ENCODE results near the gene PLBD1. TPM values are rescaled to one million over a fixed set of nuclear protein-coding genes. Genes with fewer than 3 reads are reported as not detected.

PLBD1 gene
- total RNA-seq, 3 donors from 2014 or later: 22.6 to 82.4 (median 63.7) TPM

- ATAC-seq: peak; percentile 59
- peak in 1 of 3 donors; percentile 49 for DNase-seq
- H3K4me1 ChIP-seq (ENCODE audit: low read depth): peaks cover 31% of the 10 kb centered on the region
- H3K4me3 ChIP-seq: no peak overlapping the region
- H3K36me3 ChIP-seq (ENCODE audit: low read depth): no peaks in the 10 kb centered on the region
- intact Hi-C loops (cut with DNase I, micrococcal nuclease): no loop called here
- TF ChIP-seq, protein P1, sequence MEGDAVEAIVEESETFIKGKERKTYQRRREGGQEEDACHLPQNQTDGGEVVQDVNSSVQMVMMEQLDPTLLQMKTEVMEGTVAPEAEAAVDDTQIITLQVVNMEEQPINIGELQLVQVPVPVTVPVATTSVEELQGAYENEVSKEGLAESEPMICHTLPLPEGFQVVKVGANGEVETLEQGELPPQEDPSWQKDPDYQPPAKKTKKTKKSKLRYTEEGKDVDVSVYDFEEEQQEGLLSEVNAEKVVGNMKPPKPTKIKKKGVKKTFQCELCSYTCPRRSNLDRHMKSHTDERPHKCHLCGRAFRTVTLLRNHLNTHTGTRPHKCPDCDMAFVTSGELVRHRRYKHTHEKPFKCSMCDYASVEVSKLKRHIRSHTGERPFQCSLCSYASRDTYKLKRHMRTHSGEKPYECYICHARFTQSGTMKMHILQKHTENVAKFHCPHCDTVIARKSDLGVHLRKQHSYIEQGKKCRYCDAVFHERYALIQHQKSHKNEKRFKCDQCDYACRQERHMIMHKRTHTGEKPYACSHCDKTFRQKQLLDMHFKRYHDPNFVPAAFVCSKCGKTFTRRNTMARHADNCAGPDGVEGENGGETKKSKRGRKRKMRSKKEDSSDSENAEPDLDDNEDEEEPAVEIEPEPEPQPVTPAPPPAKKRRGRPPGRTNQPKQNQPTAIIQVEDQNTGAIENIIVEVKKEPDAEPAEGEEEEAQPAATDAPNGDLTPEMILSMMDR (IDR thresholded peaks at IDR 0.05): no peak
- no peaks in the 10 kb centered on the region for H3K9me3 ChIP-seq
These were observed 9.2 kb downstream of the PLBD1 start for GRCh38 chr12:14558473-14558959.

GRCh38 chr12:14557966-14558365 is 9.7 kb downstream of the PLBD1 start:
- no peaks in the 10 kb centered on the region for H3K36me3 ChIP-seq (ENCODE audit: low read depth)
- no peaks in the 10 kb centered on the region for H3K9me3 ChIP-seq
- no peak for ATAC-seq
- no peak overlapping the region for H3K4me3 ChIP-seq
- intact Hi-C loops (cut with DNase I, micrococcal nuclease): no loop called here
- DNase-seq: no peak
- H3K4me1 ChIP-seq (ENCODE audit: low read depth): peaks cover 28% of the 10 kb centered on the region
- TF ChIP-seq, protein P1 (IDR thresholded peaks at IDR 0.05): no peak

DNA sequence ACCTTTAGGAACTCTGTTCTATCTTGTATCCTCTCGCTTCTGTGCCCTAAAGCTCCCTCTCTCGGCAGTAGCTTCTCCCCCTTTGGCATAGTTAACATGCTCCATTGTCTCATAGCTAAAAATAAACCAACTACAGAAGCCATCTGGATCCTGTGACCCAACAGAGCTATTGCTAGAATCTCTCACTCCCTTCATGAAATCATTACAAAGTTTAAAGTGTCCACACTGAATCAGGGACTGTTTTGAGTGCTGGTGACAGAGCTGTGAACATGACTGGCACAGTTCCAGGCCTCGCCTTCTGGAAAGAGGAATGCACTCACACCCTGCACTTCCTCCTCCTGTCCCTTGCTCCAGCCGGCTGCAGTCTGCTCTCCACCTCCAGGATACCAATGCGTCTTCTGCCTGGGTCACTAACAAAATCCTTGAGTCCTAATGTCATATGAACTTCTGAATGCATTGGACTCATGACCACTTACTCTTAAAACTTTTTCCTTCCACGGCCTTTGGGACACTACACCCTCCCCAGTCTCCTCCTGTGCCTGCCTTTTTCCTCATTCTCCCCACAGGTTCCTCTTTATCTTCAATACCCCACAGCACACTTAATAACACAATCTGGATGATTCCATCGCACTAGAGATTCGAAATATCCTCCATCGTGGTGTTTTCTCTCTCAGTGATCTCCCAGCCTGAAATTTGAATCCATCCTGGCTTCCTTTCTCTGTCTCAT is 13.2 kb downstream of the PLBD1 start:
- intact Hi-C loops (cut with DNase I, micrococcal nuclease): no loop called here
- H3K4me3 ChIP-seq: no peak overlapping the region
- peak; percentile 90 to 97 (median 91) for DNase-seq

DNA sequence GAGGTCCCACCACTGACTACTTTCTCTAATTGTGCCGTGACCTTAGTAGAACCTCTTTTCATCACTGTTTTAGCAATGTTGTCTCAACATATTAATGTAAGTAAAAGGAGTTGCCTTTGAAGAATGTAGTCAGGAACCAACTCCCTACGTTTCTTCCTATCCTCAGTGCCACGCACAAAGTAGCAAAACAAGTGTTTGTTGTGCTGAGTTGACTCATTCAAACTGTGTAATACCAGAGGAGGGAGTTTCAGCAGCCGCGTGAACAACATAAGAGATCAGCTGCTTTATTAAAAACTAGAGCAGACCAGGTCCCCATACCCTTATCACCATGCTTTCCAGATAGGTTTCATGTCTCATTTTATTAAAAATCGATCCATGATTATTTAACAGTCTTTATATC is 19.1 kb downstream of the PLBD1 start:
- no peak overlapping the region for H3K4me3 ChIP-seq
- TF ChIP-seq, protein P1 (IDR thresholded peaks at IDR 0.05): no peak

More for the DNA sequence above, 13.2 kb downstream of the PLBD1 start:
- Histone ChIP-seq H3K4me1 (ENCODE audit: low read depth) (peaks cover 23% of the 10 kb centered on the region), H3K9me3 (no peaks in the 10 kb centered on the region), H3K36me3 (ENCODE audit: low read depth) (no peaks in the 10 kb centered on the region)
- peak; percentile 97 for ATAC-seq
- TF ChIP-seq, protein P1 (IDR thresholded peaks at IDR 0.05): peak; percentile 26

DNA sequence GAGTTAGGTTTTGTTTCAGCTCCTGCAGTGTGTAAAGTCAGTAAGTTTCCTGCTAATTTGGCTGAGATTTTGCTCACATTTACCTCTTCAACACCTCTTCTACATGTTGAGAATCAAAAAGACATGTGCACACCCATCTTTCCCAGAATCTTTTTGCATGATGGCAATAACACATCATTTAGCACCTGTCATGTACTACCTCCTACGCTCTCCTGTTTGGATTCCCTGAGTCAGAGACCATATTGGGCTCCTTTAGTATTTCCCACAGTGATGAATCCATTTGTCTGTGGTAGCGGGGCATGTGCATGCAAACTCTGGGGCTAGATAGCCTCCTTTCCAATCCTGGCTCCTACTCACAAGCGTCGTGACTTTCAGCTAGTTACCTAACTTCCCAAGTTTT is 20.1 kb downstream of the PLBD1 start:
- TF ChIP-seq, protein P1 (IDR thresholded peaks at IDR 0.05): no peak

More for the DNA sequence above, 19.1 kb downstream of the PLBD1 start:
- H3K36me3 ChIP-seq (ENCODE audit: low read depth): no peaks in the 10 kb centered on the region
- no peak for DNase-seq
- intact Hi-C loops (cut with DNase I, micrococcal nuclease): no loop called here
- no peak for ATAC-seq
- peaks cover 2% of the 10 kb centered on the region for H3K4me1 ChIP-seq (ENCODE audit: low read depth)
- no peaks in the 10 kb centered on the region for H3K9me3 ChIP-seq

More for the DNA sequence above, 20.1 kb downstream of the PLBD1 start:
- ATAC-seq (no peak), DNase-seq (no peak)
- intact Hi-C loops (cut with DNase I, micrococcal nuclease): no loop called here
- Histone ChIP-seq H3K9me3 (no peaks in the 10 kb centered on the region), H3K4me1 (ENCODE audit: low read depth) (no peaks in the 10 kb centered on the region), H3K4me3 (no peak overlapping the region), H3K36me3 (ENCODE audit: low read depth) (no peaks in the 10 kb centered on the region)
